ENCODE data around the gene RPGR.
A peak's percentile ranks its signal among the peaks of the same experiment; 100 is the strongest.

The RPGR gene

GRCh38 chrX:38277802-38278201, 49.5 kb downstream of the RPGR start:
- Histone ChIP-seq H3K36me3 (ENCODE audit: control insufficient read depth in 1 of 2, insufficient read depth in 2 of 2, low read depth in 1 of 2, low read length in 2 of 2) (no peaks in the 10 kb centered on the region), H3K27ac (ENCODE audit: low read length, poor library complexity, severe bottlenecking) (no peak overlapping the region), H2BK5ac (ENCODE audit: low read depth, low read length, poor library complexity, severe bottlenecking) (no peak overlapping the region), H3K27me3 (ENCODE audit: control insufficient read depth in 1 of 2, insufficient read depth in 1 of 2, low read length in 2 of 2) (peaks cover 0 to 6% of the 10 kb centered on the region in 2 experiments), H2BK12ac (ENCODE audit: low read length in 2 of 2) (no peak overlapping the region), H2BK15ac (ENCODE audit: low read depth, poor library complexity, severe bottlenecking) (no peak overlapping the region), H3K14ac (ENCODE audit: low read length in 2 of 2) (no peak overlapping the region), H3K9me3 (ENCODE audit: control insufficient read depth, low read length) (no peaks in the 10 kb centered on the region), H3K79me1 (replicated peaks; ENCODE audit: low read length, poor library complexity, severe bottlenecking) (no peaks in the 10 kb centered on the region), H3K4me2 (ENCODE audit: low read length, poor library complexity, severe bottlenecking) (no peak overlapping the region), H3K4ac (ENCODE audit: low read depth in 1 of 2, low read length in 2 of 2) (no peak overlapping the region), H4K8ac (ENCODE audit: low read length) (no peak overlapping the region), H3K4me3 (ENCODE audit: insufficient read depth in 1 of 2, low read depth in 1 of 2, low read length in 2 of 2) (no peak overlapping the region), H4K91ac (ENCODE audit: low read length) (no peak overlapping the region), H3K18ac (ENCODE audit: low read depth in 1 of 2, low read length in 2 of 2) (no peak overlapping the region), H3K9ac (ENCODE audit: low read length) (no peak overlapping the region), H3K23ac (ENCODE audit: low read length in 2 of 2) (no peak overlapping the region), H3K4me1 (ENCODE audit: control insufficient read depth, insufficient read depth, low read depth, low read length) (peaks cover 3% of the 10 kb centered on the region), H2AFZ (ENCODE audit: low read depth, low read length) (no peak overlapping the region), H2BK120ac (ENCODE audit: low read depth, low read length) (no peak overlapping the region), H2AK5ac (ENCODE audit: low read length, severe bottlenecking) (no peak overlapping the region)
- DNase-seq, result peak; percentile 17
- WGBS, result 7% methylated on average over 1 of the region's 2 CpGs

GRCh38 chrX:38277136-38277535, 50.2 kb downstream of the RPGR start:
- H3K23ac ChIP-seq (ENCODE audit: low read length in 2 of 2), result no peak overlapping the region
- H4K8ac ChIP-seq (ENCODE audit: low read length), result no peak overlapping the region
- H3K4me2 ChIP-seq (ENCODE audit: low read length, poor library complexity, severe bottlenecking), result no peak overlapping the region
- no CpG with 5 or more reads among the region's 2 CpGs for WGBS
- no peak overlapping the region for H2BK5ac ChIP-seq (ENCODE audit: low read depth, low read length, poor library complexity, severe bottlenecking)
- no peak overlapping the region for H2BK120ac ChIP-seq (ENCODE audit: low read depth, low read length)
- H4K91ac ChIP-seq (ENCODE audit: low read length), result no peak overlapping the region
- no peak overlapping the region for H3K4ac ChIP-seq (ENCODE audit: low read depth in 1 of 2, low read length in 2 of 2)
- no peak overlapping the region for H2BK12ac ChIP-seq (ENCODE audit: low read length in 2 of 2)
- H2BK15ac ChIP-seq (ENCODE audit: low read depth, poor library complexity, severe bottlenecking), result no peak overlapping the region
- no peak overlapping the region for H2AK5ac ChIP-seq (ENCODE audit: low read length, severe bottlenecking)
- no peak overlapping the region for H3K18ac ChIP-seq (ENCODE audit: low read depth in 1 of 2, low read length in 2 of 2)
- no peak overlapping the region for H3K27ac ChIP-seq (ENCODE audit: low read length, poor library complexity, severe bottlenecking)
- no peak for DNase-seq
- no peak overlapping the region for H3K14ac ChIP-seq (ENCODE audit: low read length in 2 of 2)
- no peak overlapping the region for H3K4me3 ChIP-seq (ENCODE audit: insufficient read depth in 1 of 2, low read depth in 1 of 2, low read length in 2 of 2)
- peaks cover 0 to under 1% of the 10 kb centered on the region in 2 experiments for H3K27me3 ChIP-seq (ENCODE audit: control insufficient read depth in 1 of 2, insufficient read depth in 1 of 2, low read length in 2 of 2)
- H2AFZ ChIP-seq (ENCODE audit: low read depth, low read length), result no peak overlapping the region
- H3K9ac ChIP-seq (ENCODE audit: low read length), result no peak overlapping the region
- H3K9me3 ChIP-seq (ENCODE audit: control insufficient read depth, low read length), result no peaks in the 10 kb centered on the region
- no peaks in the 10 kb centered on the region for H3K79me1 ChIP-seq (replicated peaks; ENCODE audit: low read length, poor library complexity, severe bottlenecking)
- H3K36me3 ChIP-seq (ENCODE audit: control insufficient read depth in 1 of 2, insufficient read depth in 2 of 2, low read depth in 1 of 2, low read length in 2 of 2), result no peaks in the 10 kb centered on the region
- peaks cover 3% of the 10 kb centered on the region for H3K4me1 ChIP-seq (ENCODE audit: control insufficient read depth, insufficient read depth, low read depth, low read length)

GRCh38 chrX:38276089-38276488, 51.2 kb downstream of the RPGR start:
- Histone ChIP-seq H2BK120ac (ENCODE audit: low read depth, low read length) (no peak overlapping the region), H3K27me3 (ENCODE audit: control insufficient read depth in 1 of 2, insufficient read depth in 1 of 2, low read length in 2 of 2) (no peaks in the 10 kb centered on the region), H2BK12ac (ENCODE audit: low read length in 2 of 2) (no peak overlapping the region), H3K9ac (ENCODE audit: low read length) (no peak overlapping the region), H3K23ac (ENCODE audit: low read length in 2 of 2) (no peak overlapping the region), H2AFZ (ENCODE audit: low read depth, low read length) (no peak overlapping the region), H3K79me1 (replicated peaks; ENCODE audit: low read length, poor library complexity, severe bottlenecking) (no peaks in the 10 kb centered on the region), H3K4ac (ENCODE audit: low read depth in 1 of 2, low read length in 2 of 2) (no peak overlapping the region), H3K4me1 (ENCODE audit: control insufficient read depth, insufficient read depth, low read depth, low read length) (peaks cover 3% of the 10 kb centered on the region), H3K4me2 (ENCODE audit: low read length, poor library complexity, severe bottlenecking) (no peak overlapping the region), H3K14ac (ENCODE audit: low read length in 2 of 2) (no peak overlapping the region), H4K91ac (ENCODE audit: low read length) (no peak overlapping the region), H2AK5ac (ENCODE audit: low read length, severe bottlenecking) (no peak overlapping the region), H2BK5ac (ENCODE audit: low read depth, low read length, poor library complexity, severe bottlenecking) (no peak overlapping the region), H3K4me3 (ENCODE audit: insufficient read depth in 1 of 2, low read depth in 1 of 2, low read length in 2 of 2) (no peak overlapping the region), H3K27ac (ENCODE audit: low read length, poor library complexity, severe bottlenecking) (no peak overlapping the region), H3K18ac (ENCODE audit: low read depth in 1 of 2, low read length in 2 of 2) (peak overlapping the region in 1 of 2 experiments; percentile 4), H3K36me3 (ENCODE audit: control insufficient read depth in 1 of 2, insufficient read depth in 2 of 2, low read depth in 1 of 2, low read length in 2 of 2) (no peaks in the 10 kb centered on the region), H2BK15ac (ENCODE audit: low read depth, poor library complexity, severe bottlenecking) (no peak overlapping the region), H3K9me3 (ENCODE audit: control insufficient read depth, low read length) (no peaks in the 10 kb centered on the region), H4K8ac (ENCODE audit: low read length) (no peak overlapping the region)
- 92% methylated on average over 2 of the region's 2 CpGs for WGBS
- no peak for DNase-seq

- no peak overlapping the region for H2AFZ ChIP-seq (ENCODE audit: low read depth, low read length)
- no peaks in the 10 kb centered on the region for H3K27me3 ChIP-seq (ENCODE audit: control insufficient read depth in 1 of 2, insufficient read depth in 1 of 2, low read length in 2 of 2)
- no peak overlapping the region for H2BK5ac ChIP-seq (ENCODE audit: low read depth, low read length, poor library complexity, severe bottlenecking)
- H3K4me3 ChIP-seq (ENCODE audit: insufficient read depth in 1 of 2, low read depth in 1 of 2, low read length in 2 of 2), result no peak overlapping the region
- peak overlapping the region; percentile 37 for H3K9ac ChIP-seq (ENCODE audit: low read length)
- H3K9me3 ChIP-seq (ENCODE audit: control insufficient read depth, low read length), result no peaks in the 10 kb centered on the region
- no peak overlapping the region for H3K27ac ChIP-seq (ENCODE audit: low read length, poor library complexity, severe bottlenecking)
- no peak overlapping the region for H2AK5ac ChIP-seq (ENCODE audit: low read length, severe bottlenecking)
- H3K4ac ChIP-seq (ENCODE audit: low read depth in 1 of 2, low read length in 2 of 2), result no peak overlapping the region
- no peak overlapping the region for H2BK15ac ChIP-seq (ENCODE audit: low read depth, poor library complexity, severe bottlenecking)
- DNase-seq, result peak; percentile 82
- H4K8ac ChIP-seq (ENCODE audit: low read length), result no peak overlapping the region
- H3K18ac ChIP-seq (ENCODE audit: low read depth in 1 of 2, low read length in 2 of 2), result no peak overlapping the region
- WGBS, result 20% methylated on average over 1 of the region's 2 CpGs
- no peak overlapping the region for H2BK12ac ChIP-seq (ENCODE audit: low read length in 2 of 2)
- H4K91ac ChIP-seq (ENCODE audit: low read length), result no peak overlapping the region
- H2BK120ac ChIP-seq (ENCODE audit: low read depth, low read length), result no peak overlapping the region
- H3K36me3 ChIP-seq (ENCODE audit: control insufficient read depth in 1 of 2, insufficient read depth in 2 of 2, low read depth in 1 of 2, low read length in 2 of 2), result no peaks in the 10 kb centered on the region
- H3K79me1 ChIP-seq (replicated peaks; ENCODE audit: low read length, poor library complexity, severe bottlenecking), result no peaks in the 10 kb centered on the region
- H3K4me2 ChIP-seq (ENCODE audit: low read length, poor library complexity, severe bottlenecking), result no peak overlapping the region
- H3K4me1 ChIP-seq (ENCODE audit: control insufficient read depth, insufficient read depth, low read depth, low read length), result peaks cover 3% of the 10 kb centered on the region
- no peak overlapping the region for H3K23ac ChIP-seq (ENCODE audit: low read length in 2 of 2)
- no peak overlapping the region for H3K14ac ChIP-seq (ENCODE audit: low read length in 2 of 2)
Observed at GRCh38 chrX:38275615-38276014, 51.7 kb downstream of the RPGR start.
